HG03342 (cell line): ENCODE data around the gene MED15.

ENCODE experiments used
- ATAC-seq: cut with Tn5 transposase; IDR thresholded peaks from one replicate; pipeline ENCODE4 v1.9.1; 2021; ENCODE audit warnings: mild to moderate bottlenecking, moderate library complexity; ENCODE audit not compliant: unreplicated experiment

MED15 gene

DNA sequence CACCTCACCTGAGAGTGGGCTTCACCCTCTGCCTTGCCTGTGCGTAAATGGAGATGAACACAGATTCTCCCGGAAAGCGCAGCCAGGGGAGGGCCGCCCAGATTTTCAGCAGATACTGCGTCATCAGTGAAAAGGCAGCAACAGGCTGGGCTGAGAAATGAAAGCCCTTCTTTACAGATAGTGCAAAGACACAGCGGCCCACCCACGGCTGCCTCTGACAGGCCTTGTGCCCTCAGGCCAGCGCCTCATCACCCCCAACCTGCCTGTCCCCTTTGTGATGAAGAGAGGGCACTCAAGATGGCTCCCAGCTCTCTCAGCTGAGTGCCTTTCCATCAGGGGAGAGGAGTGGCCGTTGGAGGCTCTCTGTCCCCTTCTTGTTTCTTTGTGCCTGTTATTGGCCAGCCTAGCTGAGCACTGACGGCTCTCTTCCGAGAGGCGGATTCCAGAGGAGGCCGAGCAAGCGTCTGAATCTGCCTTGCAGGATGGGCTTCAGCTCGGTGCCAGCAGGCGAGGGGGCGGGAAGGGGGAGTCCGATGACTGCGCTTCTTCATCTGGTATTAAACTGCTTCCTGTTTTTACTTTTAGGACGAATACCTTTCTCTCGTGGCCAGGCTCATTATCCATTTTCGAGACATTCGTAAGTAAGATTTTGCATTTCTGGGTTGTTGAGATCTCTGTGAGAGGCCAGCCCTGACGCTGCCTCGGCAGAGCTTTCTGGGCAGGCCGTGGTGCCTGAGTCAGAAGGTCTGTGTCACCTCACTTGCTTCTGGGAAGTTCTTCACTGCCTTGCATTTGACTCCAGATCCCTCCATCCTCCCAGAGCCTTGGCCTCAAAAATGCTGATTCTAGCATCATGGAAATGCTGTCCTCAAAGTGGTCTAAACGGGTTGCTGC lies 43.7 kb downstream of the MED15 start:
- ATAC-seq: no peak

DNA sequence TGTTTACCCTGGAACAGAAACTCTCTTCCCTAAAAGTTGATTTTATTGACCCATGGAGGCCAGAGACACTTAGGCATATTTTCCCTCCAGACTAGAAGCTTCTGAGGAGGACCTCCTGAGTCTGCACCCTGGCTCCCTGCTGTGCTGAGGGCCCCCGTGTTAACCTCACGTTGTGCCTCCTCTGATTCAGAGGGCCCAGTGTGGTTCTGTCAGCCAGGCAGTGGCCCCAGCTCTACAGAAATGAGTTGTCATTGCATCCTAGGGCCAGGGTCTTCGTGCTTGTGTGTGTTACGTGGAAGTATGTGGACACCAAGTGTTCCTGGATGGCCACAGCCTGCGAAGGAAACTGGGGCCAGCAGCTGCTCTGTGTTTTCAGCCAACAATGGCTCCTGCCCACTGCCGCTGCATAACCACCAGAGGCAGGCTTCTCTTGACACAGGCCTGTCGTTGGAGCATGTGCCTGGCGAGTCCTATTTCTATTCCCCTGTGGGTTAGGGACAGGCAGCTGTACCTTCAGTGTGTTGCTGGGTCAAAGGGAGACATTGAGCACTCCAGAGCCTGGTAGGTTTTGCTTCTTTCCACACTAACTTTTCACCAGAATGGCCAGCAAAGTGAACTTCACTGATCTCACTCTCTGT lies 44.5 kb downstream of the MED15 start:
- no peak for ATAC-seq

DNA sequence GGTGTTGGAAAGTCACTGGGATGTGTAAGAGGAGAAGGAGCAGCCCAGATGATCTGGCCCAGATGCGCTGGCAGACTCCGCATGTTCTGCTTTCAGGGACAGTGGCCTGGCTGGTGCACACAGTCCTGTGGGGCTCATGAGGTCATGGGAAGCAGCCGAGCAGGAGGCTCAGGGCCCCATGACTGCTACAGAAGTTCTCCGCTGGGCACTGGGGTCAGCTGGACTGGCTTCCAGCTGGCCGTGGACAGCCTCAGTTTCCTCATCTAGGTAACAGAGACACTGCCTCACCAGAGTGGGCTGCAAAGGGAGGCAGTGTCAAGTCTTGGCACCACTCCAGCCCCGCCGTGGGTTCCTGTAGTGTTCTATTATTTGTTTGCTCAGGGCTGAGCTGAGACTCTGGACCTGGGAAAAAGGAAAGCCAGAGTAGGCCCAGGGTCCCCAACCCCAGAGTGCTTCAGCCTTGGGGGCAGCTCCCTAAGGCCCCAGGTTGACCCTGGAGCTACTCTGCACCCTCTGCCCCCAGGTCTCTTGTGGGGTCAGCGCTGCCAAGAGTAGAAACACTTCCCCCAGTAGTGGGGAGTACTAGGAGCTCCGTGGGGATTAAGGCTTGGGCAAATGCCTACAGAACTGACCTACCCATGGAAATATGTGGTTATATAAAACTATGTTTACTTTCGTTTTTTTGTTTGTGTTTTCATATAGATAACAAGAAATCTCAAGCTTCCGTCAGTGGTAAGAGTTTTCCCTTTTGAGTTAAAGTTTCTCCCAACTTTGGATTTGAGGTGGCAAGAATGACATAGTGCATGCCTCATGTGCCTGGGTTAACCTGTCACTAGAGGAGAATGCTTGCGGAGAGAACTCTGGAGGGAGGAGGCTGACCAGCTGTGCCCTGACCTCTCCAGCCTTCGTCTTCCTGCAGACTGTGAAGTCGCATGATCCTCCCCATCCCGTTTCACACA lies 45.3 kb downstream of the MED15 start:
- ATAC-seq: no peak

DNA sequence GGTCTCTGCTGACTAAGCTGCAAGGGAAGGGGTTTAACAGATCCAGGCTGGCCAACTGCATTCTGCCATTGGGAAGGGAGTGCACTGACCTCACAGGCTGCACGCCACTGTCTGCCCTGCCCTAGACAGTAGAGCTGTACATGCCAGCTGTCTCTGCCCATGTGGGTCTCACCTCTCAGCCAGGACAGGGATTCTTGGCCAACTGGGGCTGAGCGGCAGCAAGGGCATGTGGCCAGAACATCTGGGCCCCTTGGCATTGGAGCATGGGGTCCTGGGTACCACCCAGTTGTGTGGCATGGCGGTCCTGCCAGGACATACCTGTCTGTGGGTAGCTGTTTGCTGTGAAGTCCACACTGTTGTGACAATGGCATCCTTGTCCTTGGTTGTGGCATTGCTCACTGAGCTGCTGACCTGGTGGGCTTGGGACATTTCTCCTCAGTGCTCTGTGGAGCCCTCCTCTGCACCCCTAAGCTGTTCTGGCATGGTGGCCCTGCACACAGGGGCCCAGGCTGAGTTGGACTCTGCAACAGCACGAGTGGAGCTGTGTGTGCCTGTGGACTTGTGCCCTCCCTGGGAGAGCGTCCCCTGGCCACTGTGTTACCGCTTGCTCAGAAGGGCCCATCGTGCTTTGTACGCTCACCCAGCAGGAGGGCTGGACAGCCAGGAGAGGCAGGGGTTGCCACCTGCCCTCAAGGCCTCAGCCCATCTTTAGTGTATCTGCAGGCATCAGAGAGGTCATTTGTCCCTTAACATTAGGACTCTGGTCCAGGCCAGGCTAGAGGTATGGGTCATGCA lies 46.7 kb downstream of the MED15 start:
- no peak for ATAC-seq

DNA sequence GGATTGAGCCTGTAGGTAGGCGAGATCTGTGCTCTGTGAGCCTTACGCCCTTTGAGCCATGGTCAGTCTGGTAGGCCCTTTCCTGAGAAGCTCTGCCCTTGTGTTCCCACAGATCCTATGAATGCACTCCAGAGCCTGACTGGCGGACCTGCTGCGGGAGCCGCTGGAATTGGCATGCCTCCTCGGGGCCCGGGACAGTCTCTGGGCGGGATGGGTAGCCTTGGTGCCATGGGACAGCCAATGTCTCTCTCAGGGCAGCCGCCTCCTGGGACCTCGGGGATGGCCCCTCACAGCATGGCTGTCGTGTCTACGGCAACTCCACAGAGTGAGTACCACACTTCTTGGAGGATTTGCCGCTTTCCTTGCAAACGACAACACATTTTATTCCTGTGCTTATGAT lies 47.4 kb downstream of the MED15 start:
- no peak for ATAC-seq

DNA sequence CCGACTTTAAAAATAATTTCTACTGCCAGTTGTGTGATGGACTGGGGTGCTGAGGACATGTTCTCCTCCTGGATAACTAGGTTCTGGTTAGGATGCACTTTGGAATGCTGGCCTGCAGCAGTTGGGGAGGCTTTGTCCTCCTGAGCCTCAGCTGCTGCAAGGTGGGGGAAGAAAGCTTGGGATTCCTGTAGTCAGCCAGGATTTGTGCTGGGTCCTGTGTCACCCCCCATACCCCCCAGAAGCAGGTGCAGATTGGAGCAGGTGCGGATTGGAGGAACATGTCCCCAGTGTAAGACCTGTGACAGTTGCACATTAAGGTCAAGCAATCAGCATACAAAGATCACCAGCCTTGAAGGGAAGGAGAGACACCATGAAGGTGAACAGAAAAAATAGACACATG lies 51.1 kb downstream of the MED15 start:
- ATAC-seq: no peak

DNA sequence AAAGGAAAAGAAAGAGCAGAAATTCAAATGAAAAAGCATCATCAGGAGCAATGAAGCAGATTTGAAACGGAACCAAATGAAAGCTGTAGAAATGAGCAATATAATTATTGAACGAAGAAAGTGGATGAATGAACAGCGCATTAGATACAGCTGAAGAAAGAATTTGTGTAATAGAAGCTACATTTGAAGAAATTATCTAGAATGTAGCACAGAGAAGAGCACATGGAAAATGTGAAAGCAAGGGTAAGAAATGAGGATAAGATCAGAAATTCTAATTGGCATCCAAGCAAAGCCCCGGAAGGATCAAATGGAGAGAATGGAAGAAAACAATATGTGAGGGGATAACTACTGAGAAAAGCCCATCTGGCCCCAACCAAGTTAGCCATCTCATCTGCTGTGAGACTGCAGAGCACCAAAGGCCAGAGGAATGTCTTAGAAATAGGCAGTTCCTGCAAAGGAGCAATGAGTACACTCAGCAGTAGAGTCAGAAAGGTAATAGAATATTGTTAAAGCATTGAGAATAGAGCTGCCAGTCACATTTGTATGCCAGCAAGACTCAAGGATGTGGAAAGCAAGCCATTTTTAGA lies 51.9 kb downstream of the MED15 start:
- no peak for ATAC-seq

DNA sequence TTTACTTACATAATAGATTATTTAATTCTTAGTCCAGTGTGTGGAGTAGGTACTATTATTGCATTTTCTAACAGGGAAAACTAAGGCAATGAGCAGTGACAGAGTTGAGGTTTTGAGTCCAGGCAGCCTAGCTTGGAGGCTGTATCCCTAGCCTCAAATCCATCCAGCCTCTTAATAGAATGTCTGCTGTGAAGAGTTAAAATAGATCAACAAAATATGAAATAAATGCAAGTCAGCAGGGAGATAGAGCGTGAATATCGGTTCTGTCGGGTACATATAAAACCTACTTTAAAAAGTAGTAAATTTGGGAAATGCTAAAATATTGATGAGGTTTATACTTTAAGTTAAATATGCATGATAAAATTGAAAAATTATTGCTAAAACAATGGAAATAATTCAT lies 53.3 kb downstream of the MED15 start:
- no peak for ATAC-seq

DNA sequence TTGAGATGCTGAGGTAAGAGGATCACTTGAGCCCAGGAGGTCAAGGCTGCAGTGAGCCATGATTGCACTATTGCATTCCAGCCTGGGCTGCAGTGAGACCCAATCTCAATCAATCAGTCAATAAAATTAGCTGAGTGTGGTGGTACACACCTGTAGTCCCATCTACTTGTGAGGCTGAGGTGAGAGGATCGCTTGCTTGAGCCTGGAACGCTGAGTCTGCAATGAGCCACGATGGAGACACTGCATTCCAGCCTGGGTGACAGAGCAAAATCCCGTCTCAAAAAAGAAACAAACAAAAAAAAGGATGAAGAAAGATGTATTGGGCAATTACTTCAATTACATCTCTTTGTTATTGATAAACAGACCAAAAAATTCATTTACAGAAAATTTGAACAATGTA lies 54.5 kb downstream of the MED15 start:
- ATAC-seq: no peak

DNA sequence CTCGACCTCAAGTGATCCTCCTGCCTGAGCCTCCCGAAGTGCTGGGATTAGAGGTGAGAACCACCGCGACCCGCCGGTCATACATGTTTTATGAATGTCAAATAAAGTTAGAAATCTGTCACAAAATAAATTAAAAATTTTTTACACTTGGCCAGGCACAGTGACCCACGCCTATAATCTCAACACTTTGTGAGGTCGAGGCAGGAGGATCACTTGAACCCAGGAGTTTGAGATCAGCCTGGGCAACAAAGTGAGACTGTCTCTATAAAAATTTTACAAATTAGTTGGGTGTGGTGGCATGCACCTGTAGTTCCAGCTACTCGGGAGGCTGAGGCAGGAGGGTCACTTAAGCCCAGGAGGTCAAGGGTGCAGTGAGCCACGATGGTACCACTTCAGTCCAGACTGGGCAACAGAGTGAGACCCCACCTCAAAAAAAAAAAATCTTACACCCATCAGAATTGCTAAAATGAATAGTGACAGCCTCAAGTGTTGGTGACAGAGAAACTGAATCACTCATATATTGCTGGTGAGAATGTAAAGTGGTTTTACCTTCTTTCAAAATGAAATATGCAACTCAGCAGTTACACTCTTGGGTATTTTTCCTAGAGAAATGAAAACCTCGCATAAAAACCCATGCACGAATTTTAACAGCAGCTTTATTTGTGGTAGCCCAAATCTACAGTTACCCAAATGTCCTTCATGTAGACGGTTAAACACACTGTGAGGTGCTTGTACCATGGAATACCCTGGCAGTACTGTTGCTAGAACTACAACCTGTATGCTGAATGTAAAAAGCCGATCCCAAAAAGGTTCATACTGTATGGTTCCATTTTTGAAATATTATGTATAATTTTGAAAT lies 55.4 kb downstream of the MED15 start:
- no peak for ATAC-seq

DNA sequence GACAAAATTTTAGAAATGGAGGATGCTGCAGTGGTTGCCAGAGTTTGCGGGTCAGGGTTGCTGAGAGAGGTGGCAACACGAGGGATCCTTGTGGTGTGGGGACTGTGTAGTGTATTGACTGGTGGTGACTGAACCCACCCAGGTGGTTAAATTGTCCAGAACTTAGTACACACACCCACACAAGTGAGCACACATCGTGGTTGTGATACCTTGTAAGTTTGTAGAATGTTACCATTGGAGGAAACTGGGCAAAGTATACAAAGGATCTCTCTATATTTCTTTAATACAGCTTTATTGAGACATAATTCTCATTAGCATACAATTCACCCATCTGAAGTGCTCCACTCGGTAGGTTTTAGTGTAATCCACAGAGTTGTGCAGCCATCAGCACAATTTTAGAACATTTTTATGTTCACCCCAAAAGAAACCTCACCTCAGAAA lies 56.1 kb downstream of the MED15 start:
- ATAC-seq: no peak

DNA sequence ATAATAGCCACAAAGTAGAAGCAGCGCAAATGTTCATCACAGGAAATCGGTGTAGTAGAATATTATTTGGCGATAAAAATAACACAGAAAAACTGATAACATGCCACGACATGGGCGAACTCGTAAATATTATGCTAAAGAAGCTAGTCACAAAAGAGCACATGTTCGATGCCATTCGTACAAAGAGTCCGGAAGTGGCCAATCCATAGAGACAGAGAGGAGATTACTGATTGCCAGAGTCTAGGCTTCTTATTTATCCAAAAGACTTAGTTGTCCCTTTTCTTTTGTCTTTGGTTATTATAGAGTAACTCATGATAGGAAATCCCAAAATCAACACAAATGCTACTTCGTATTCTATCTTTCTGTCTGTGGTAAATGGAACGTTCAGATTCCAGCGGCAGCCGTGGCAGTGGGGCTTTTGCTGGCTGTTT lies 56.5 kb downstream of the MED15 start:
- no peak for ATAC-seq

DNA sequence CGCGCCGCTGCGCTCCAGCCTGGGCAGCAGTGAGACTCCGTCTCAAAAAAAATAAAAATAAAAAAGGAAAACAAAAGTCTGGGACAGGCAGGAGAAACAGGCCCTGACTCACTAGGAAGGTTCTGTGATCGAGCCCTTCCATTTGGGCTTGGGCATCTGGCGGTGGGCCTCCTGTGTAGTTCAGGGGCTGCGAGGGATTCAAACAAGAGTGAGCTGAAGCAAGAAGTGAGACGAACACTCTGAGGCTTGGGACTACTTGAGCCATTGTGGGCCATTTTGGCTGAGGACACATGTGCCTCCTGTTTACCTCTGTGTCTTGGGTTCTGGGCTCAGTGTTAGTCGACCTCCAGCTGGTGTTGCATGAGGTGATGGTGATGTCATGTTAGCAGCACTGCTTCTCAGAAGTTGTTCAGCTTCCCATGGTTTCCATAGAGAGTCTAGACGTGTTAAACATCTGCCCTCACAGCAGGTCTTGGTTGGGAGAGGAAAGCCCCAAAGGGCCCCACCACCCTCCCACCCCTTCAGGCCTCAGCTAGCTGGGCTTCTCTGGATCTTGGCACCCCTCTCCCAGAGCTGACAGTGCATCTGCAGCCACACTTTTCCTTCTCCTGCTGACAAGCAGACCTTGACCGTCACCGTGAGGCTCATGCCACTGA lies 57.8 kb downstream of the MED15 start:
- no peak for ATAC-seq

DNA sequence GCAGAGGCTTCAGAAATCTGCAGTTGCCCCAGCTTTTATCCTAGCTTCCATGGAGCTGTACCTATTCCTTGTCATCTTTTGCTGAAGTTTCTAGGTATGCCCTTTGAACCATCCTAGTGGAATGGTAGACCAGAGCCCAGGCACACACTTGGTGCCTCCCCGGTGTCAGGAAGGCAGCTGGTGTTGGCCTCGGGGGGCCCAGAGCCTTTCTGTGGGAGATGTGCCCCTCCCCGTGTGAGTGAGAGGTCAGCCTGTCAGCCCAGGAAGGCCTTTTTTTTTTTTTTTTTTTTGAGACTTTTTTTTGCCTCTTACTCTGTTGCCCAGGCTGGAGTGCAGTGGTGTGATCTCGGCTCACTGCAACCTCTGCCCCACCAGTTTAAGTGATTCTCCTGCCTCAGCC lies 58.4 kb downstream of the MED15 start:
- no peak for ATAC-seq

DNA sequence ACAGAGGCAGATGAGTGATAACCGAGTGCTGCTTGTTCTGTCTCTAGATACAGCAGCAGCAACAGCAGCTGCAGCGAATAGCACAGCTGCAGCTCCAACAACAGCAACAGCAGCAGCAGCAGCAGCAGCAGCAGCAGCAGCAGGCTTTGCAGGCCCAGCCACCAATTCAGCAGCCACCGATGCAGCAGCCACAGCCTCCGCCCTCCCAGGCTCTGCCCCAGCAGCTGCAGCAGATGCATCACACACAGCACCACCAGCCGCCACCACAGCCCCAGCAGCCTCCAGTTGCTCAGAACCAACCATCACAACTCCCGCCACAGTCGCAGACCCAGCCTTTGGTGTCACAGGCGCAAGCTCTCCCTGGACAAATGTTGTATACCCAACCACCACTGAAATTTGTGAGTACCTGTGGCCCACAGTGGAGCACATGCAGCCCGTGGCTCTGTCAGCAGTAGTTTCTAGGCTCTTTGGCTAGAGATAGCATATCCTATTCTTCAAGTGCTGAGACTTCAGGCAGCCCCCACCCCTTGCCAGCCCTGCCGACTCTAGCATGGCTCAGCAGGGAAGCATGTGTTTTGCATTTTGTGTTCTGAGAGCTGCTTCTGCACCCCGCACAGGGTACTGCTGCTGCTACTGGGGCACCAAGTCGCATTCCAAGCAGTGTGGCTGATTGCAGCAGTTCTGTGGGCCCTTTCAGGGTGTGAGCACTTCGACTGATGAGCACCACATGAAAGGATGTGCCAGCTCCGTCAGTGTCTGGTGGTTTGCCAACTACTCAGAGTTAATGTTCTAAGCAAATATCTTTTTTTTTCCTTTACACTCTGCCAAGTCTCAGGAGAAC lies 59.2 kb downstream of the MED15 start:
- no peak for ATAC-seq

DNA sequence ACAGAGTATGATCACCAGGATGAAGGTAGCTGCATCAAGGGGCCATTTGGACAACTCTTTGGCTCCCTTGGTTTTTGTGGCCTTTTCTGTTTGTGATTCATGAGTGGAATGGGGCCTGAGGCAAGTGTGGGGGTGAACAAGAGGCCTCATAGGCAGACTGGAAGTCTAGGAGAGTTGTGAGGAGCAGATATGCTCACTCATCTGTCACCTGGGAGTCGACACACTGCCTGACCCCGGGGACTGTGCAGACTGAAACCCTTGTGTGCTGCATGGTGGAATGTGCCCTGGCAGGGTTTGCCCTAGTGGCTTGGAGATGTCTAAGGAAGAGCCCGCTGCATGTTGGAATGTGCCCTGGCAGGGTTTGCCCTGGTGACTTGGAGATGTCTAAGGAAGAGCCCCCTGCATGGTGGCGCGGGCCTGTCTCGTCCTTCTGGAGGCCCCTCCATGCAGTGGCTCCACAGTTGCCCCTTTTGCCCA lies 60.0 kb downstream of the MED15 start:
- ATAC-seq: no peak

DNA sequence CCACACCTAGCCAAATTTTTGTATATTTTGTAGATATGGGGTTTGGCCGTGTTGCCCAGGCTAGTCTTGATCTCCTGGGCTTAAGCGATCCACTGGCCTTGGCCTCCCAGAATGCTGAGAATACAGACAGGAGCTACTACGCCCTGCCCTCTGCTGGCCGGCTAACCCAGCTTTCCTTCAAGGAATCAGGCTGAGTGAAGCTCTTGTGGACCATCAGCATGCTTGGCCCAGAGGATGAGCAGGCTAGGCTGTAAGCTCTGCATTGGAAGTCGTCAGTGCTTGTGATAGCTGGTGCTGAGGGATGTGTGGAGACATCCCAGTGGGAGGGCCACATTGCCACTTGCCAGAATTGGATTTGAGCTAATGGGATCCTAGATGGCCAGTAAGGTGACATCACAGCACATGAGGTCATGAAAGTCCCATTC lies 60.6 kb downstream of the MED15 start:
- no peak for ATAC-seq
